ENCODE data around the gene LIM2. TPM values are rescaled to one million over a fixed set of nuclear protein-coding genes. Genes with fewer than 3 reads are reported as not detected.
"Not testable (repeated sequence)": the region's sequence is repeated elsewhere in the genome, so short reads cannot be mapped to it uniquely, and the experiment has no call there.

LIM2 gene
- total and polyA plus RNA-seq, 2 donors from 2014 or later = not detected

DNA sequence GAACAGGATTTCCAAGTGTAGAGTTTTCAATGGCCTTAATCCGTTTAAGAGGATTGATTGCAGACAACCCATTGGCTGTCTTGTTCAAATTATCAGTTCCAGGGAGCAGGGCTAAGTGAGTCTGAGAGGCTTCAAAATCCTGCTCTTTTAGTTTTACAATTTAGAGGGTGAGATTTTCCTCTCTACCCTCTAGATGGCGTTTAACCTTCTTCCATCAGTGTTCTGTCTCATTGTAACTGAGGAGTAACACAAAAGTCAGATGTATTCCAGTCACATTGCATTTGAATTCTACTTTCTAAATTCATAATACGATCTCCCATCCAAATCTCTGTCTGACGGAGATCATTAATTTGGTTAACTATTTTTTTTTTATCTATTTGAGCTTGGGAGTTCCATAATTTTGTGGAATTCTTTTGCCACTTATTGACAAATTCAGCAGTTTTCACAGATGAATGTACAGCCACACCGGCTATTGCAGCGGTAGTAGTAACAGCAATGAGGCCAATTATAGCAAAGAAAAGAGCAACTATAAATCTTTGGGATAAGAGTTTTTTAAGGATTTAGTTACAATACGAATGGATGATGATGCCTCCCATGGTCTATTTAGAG lies 10.4 kb upstream of the LIM2 start:
- intact Hi-C loops (cut with DNase I) = no loop called here
- peak in 2 of 5 donors; percentile 26 to 39 for DNase-seq
- H3K27me3 ChIP-seq (ENCODE audit: control insufficient read depth, insufficient read depth, low read length) = no peaks in the 10 kb centered on the region
- H3K4me3 ChIP-seq (ENCODE audit: low read length in 3 of 3) = no peak overlapping the region
- no peak for FAIRE-seq
- no peak overlapping the region for H3K27ac ChIP-seq (ENCODE audit: low read depth in 2 of 2, low read length in 2 of 2)
- H3K36me3 ChIP-seq (ENCODE audit: control insufficient read depth in 2 of 3, insufficient read depth in 3 of 3, low read length in 3 of 3) = no peaks in the 10 kb centered on the region
- TF ChIP-seq, protein P1, sequence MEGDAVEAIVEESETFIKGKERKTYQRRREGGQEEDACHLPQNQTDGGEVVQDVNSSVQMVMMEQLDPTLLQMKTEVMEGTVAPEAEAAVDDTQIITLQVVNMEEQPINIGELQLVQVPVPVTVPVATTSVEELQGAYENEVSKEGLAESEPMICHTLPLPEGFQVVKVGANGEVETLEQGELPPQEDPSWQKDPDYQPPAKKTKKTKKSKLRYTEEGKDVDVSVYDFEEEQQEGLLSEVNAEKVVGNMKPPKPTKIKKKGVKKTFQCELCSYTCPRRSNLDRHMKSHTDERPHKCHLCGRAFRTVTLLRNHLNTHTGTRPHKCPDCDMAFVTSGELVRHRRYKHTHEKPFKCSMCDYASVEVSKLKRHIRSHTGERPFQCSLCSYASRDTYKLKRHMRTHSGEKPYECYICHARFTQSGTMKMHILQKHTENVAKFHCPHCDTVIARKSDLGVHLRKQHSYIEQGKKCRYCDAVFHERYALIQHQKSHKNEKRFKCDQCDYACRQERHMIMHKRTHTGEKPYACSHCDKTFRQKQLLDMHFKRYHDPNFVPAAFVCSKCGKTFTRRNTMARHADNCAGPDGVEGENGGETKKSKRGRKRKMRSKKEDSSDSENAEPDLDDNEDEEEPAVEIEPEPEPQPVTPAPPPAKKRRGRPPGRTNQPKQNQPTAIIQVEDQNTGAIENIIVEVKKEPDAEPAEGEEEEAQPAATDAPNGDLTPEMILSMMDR (IDR thresholded peaks at IDR 0.05; ENCODE audit: borderline replicate concordance, extremely low read depth, insufficient read depth) = peak; percentile 31
- peaks cover 0 to 6% (median 5%) of the 10 kb centered on the region in 3 donors for H3K4me1 ChIP-seq (ENCODE audit: control insufficient read depth in 2 of 3, insufficient read depth in 2 of 3, low read depth in 1 of 3, low read length in 3 of 3)
- H3K9ac ChIP-seq (ENCODE audit: low read length in 3 of 3) = no peak overlapping the region
- H3K9me3 ChIP-seq (ENCODE audit: control insufficient read depth in 2 of 3, insufficient read depth in 1 of 3, low read length in 3 of 3) = peaks cover 0 to 8% (median 0%) of the 10 kb centered on the region in 3 donors

DNA sequence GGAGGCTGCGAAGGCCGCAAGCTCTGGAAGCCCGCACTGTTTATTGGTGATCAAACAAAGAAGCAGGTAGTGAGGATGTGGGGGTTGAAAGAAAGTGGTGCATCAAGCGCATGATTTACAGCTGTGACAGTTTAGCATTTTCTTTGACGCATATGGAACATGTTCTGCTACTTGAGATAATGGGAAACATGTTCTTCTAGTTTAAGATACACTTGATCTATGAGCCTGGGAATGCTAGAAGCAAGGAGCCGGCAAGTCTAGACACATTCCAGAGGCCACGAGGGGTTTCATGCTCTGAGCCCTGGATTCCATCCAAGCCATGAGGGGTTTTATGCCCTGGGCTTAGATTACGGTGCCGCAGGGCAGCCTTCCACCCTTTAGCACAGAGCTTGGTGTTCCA lies 9.7 kb upstream of the LIM2 start:
- H3K4me1 ChIP-seq (ENCODE audit: control insufficient read depth in 2 of 3, insufficient read depth in 2 of 3, low read depth in 1 of 3, low read length in 3 of 3); H3K36me3 ChIP-seq (ENCODE audit: control insufficient read depth in 2 of 3, insufficient read depth in 3 of 3, low read length in 3 of 3); intact Hi-C loops (cut with DNase I); H3K4me3 ChIP-seq (ENCODE audit: low read length in 3 of 3); H3K27ac ChIP-seq (ENCODE audit: low read depth in 2 of 2, low read length in 2 of 2); H3K9ac ChIP-seq (ENCODE audit: low read length in 3 of 3); H3K27me3 ChIP-seq (ENCODE audit: control insufficient read depth, insufficient read depth, low read length); FAIRE-seq; H3K9me3 ChIP-seq (ENCODE audit: control insufficient read depth in 2 of 3, insufficient read depth in 1 of 3, low read length in 3 of 3): not testable (repeated sequence)
- DNase-seq = peak in 1 of 5 donors; percentile 41

DNA sequence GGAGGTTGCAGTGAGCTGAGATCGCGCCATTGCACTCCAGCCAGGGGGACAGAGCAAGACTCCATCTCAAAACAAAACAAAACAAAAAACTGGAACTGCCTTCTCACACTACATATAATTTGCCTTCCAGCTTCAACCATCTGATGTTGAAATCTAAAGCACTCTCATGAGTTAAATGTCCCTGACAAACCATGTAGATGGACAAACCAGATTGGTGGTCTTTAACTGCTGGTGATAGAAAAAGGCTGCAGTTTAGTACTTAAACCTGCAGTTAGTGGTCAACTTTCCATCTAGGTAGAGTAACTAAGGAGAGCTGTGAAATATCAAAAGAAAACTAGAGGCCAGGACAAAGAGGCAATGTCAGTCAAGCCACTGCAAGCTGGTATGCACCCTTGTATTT lies 8.4 kb upstream of the LIM2 start:
- no peaks in the 10 kb centered on the region for H3K9me3 ChIP-seq (ENCODE audit: control insufficient read depth in 2 of 3, insufficient read depth in 1 of 3, low read length in 3 of 3)
- FAIRE-seq (no peak), DNase-seq (peak in 1 of 5 donors; percentile 12)
- no peaks in the 10 kb centered on the region for H3K36me3 ChIP-seq (ENCODE audit: control insufficient read depth in 2 of 3, insufficient read depth in 3 of 3, low read length in 3 of 3)
- H3K4me1 ChIP-seq (ENCODE audit: control insufficient read depth in 2 of 3, insufficient read depth in 2 of 3, low read depth in 1 of 3, low read length in 3 of 3) = peaks cover 0 to 6% (median 5%) of the 10 kb centered on the region in 3 donors
- H3K9ac ChIP-seq (ENCODE audit: low read length in 3 of 3) = no peak overlapping the region
- TF ChIP-seq, protein P1 (IDR thresholded peaks at IDR 0.05; ENCODE audit: borderline replicate concordance, extremely low read depth, insufficient read depth) = no peak
- no peak overlapping the region for H3K4me3 ChIP-seq (ENCODE audit: low read length in 3 of 3)
- no peak overlapping the region for H3K27ac ChIP-seq (ENCODE audit: low read depth in 2 of 2, low read length in 2 of 2)
- no peaks in the 10 kb centered on the region for H3K27me3 ChIP-seq (ENCODE audit: control insufficient read depth, insufficient read depth, low read length)
- intact Hi-C loops (cut with DNase I) = no loop called here

DNA sequence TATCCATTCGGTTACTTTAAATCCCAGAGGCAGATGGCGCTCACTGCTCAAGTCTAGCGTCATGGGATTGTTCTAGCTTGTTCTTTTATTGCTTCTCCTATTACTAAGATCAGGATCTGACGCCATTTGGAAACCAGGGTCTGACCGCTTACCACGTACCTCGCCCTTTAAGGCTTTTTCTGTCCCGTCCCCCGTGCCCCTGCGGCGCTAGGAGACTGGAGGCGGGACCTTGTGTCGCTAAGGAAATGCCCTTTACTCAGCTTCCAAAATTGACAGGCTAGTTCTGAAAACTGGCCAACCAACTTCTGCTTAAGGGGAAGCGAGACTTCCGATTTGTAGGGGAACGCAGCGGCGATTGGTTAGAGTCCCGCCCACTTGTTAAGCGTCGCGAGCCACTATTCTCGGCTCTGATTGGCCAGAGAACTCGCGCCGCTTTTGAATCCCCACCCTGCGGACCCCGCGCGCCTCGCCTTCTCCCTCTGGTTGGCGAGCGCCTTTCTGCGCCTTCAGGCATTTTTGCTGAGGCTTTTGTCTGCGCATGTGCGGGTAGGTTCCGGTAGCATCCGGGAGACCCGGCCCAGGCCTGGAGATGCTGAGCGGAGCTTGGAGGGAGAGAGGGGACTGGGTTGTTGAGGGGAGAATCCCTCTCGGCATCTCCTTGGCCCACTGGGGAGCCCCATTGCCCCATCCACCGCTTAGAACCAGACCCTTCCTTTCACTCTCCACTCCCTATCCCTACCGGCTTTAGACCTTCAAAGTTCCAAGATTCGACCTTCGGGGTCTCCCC lies 6.5 kb upstream of the LIM2 start:
- Histone ChIP-seq H3K27me3 (ENCODE audit: control insufficient read depth, insufficient read depth, low read length) (no peaks in the 10 kb centered on the region), H3K27ac (ENCODE audit: low read depth in 2 of 2, low read length in 2 of 2) (peak overlapping the region in 1 of 2 donors; percentile 55), H3K4me1 (ENCODE audit: control insufficient read depth in 2 of 3, insufficient read depth in 2 of 3, low read depth in 1 of 3, low read length in 3 of 3) (peaks cover 0 to 6% (median 5%) of the 10 kb centered on the region in 3 donors), H3K9ac (ENCODE audit: low read length in 3 of 3) (peak overlapping the region; percentile 38 to 71 (median 50)), H3K36me3 (ENCODE audit: control insufficient read depth in 2 of 3, insufficient read depth in 3 of 3, low read length in 3 of 3) (no peaks in the 10 kb centered on the region), H3K4me3 (ENCODE audit: low read length in 3 of 3) (peak overlapping the region; percentile 63 to 80 (median 72)), H3K9me3 (ENCODE audit: control insufficient read depth in 2 of 3, insufficient read depth in 1 of 3, low read length in 3 of 3) (no peaks in the 10 kb centered on the region)
- TF ChIP-seq, protein P1 (IDR thresholded peaks at IDR 0.05; ENCODE audit: borderline replicate concordance, extremely low read depth, insufficient read depth) = no peak
- intact Hi-C loops (cut with DNase I) = no loop called here
- FAIRE-seq = peak; percentile 94
- DNase-seq = peak; percentile 94 to 99 (median 97)
